Jurkat, Clone E6-1 (cell line): Measurements from ENCODE around the gene SLC50A1. TPM values are rescaled to one million over a fixed set of nuclear protein-coding genes. Genes with fewer than 3 reads are reported as not detected.
A peak's percentile ranks its signal among the peaks of the same experiment; 100 is the strongest.

Source experiments
- DNase-seq: peaks from one replicate; pipeline ENCODE4 v3.0.0-alpha.2; 2011; ENCODE audit warnings: low read depth, low spot score
- H3K4me3 ChIP-seq: 2 replicates; pipeline ENCODE4 v1.5.1; 2011; ENCODE audit warnings: mild to moderate bottlenecking, low read length, control low read depth, moderate library complexity
- polyA plus RNA-seq: library from polyadenylated mRNA; unstranded; fragments of >200 nt; gene quantifications from one replicate; pipeline ENCODE4 v1.2.1, GENCODE V29; 2012; ENCODE audit warnings: missing spikeins; ENCODE audit not compliant: insufficient read length, insufficient read depth

SLC50A1 gene, protein sequence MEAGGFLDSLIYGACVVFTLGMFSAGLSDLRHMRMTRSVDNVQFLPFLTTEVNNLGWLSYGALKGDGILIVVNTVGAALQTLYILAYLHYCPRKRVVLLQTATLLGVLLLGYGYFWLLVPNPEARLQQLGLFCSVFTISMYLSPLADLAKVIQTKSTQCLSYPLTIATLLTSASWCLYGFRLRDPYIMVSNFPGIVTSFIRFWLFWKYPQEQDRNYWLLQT
- polyA plus RNA-seq: 34.0 TPM

DNA sequence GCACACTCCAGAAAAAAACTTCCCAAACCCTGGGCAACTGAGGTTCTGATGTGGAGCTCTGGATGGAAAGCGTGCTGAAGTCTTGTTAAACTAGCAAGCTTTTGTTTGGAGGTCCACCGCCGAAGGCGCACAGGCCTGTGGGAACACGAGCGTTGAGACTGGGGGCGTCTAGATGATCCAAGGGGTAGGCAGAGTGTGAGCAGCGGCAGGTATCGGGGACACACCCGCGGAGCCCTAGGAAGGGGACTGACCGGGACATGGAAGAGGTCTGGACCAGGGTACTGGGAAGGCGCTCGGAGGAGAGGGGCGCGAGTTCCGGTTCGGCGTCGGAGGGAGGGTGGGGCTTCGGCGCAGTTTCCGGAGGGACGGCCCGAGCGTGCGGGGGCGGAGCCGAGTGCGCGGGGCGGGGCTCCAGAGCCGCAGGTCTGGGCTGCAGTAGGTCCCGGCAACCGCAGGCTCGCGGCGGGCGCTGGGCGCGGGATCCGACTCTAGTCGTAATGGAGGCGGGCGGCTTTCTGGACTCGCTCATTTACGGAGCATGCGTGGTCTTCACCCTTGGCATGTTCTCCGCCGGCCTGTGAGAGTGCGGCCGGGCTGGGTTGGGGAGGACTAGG, at the start of gene SLC50A1:
SLC50A1 (plus strand) TSS at position 438 of the 614 bp plus-strand sequence; CDS start at position 498, 60 bp downstream.
- peak; percentile 79 for DNase-seq
- peak within 1 kb of the TSS; percentile 98 for H3K4me3 ChIP-seq

DNA sequence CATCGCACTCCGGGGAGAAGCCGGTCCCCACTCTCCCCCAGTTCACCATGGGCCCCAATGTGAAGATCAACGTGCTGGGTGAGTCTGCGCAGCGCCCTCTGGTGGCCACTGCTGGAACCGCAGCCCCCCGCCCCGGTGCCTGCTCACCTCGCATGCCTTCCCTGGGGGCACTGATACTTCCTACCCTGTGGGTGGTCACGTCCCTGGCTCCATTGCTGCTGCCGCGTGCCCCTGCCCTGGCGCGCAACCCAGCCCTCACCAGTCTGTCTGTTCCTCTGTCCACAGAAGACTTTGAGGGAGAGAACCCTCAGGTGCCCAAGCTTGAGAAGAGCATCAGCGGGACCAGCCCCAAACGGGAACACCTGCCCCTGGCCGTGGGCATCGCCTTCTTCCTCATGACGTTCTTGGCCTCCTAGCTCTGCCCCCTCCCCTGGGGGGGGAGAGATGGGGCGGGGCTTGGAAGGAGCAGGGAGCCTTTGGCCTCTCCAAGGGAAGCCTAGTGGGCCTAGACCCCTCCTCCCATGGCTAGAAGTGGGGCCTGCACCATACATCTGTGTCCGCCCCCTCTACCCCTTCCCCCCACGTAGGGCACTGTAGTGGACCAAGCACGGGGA, 49.4 kb upstream of the SLC50A1 start:
- H3K4me3 ChIP-seq: peak overlapping the region; percentile 75
- DNase-seq: no peak

DNA sequence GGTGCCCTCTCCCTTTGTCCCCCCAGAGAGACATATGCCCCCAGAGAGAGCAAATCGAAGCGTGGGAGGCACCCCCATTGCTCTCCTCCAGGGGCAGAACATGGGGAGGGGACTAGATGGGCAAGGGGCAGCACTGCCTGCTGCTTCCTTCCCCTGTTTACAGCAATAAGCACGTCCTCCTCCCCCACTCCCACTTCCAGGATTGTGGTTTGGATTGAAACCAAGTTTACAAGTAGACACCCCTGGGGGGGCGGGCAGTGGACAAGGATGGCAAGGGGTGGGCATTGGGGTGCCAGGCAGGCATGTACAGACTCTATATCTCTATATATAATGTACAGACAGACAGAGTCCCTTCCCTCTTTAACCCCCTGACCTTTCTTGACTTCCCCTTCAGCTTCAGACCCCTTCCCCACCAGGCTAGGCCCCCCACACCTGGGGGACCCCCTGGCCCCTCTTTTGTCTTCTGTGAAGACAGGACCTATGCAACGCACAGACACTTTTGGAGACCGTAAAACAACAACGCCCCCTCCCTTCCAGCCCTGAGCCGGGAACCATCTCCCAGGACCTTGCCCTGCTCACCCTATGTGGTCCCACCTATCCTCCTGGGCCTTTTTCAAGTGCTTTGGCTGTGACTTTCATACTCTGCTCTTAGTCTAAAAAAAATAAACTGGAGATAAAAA, 48.7 kb upstream of the SLC50A1 start:
- DNase-seq: no peak

DNA sequence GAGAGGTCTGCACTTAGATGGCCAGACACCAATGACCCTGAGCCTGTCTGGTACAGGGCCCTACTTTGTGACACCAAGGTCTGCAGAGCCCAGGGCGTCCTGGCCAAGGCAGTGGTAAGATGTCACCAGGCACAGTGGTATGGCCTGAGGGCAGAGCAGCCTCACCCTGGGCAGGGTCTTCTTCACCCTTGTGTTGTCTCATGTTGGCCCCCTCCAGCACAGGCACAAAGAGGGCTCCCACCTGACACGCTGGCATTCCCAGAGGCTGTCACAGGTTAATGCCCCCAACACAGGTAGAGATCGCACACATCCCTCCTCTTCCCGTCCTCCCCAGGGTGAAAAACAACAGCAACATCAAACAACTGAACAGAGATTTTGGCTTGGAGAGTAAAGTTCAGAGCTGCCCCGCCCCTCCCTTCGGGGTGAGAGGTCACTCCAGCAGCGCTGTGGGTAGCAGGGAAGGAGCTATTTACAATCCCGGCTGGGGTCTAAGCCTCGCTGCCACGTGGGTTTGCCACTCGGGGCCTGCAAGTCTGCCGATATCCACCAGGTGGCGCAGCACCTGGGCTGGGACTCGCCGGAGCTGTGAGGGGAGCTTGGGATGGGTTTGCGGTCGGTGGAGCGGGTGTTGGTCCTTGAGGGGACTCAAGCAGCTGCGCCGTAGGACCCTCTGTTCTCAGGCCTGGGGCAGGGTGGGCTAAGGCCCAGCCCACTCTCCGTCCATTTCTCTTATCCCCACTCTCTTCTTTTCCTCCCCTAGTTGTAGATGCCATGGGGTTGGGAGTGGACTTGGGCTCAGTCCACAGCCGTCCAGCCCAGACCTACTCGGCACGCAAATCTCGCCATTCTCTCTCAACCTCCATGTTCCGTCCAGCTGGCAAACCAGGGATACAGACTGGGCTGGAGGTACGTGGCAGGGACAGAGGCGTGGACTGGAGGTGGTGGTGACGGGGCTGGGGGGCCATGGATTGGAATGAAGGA, 44.3 kb upstream of the SLC50A1 start:
- H3K4me3 ChIP-seq: peak overlapping the region; percentile 2; the same call in 1 of the 2 replicates
- peak; percentile 64 for DNase-seq

More for the DNA sequence above, 48.7 kb upstream of the SLC50A1 start:
- H3K4me3 ChIP-seq: no peak overlapping the region

DNA sequence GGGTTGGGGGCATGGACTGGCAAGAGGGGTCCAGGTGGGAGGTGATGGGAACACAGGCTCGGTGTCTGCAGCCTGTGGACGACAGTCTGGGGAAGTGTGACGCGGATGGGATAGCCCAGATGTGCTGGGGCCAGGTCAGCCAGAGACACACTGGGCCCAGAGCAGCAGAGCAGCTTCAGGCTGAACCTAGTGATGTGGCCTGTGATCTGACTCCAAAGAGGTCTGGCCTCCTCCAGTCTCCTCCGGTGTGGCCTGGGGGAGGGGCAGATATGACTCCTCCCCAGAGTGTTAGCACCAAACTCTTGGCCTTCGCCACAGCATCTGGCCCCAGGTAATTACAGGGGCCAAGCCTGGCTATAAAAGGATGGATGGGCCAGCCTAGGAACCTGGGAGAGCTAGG, 43.5 kb upstream of the SLC50A1 start:
- no peak overlapping the region for H3K4me3 ChIP-seq
- DNase-seq: no peak

DNA sequence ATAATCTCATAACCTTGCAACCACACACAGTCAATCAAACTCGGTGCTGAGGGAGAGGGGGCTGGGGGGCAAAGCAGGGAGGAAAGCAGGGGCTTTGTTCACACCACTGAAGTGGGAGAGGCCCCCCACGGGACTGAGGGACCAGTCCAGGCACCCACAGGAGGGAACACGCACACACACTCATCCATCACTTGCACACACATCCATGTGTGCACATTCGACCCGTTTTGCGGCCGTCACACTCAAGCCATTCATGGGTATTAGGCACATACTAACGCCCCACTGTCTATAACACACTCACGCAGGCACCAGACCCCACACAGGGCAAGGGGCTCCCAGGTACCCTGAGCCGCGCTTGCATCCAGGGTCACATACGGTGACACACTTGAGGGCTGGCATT, 43.0 kb upstream of the SLC50A1 start:
- no peak overlapping the region for H3K4me3 ChIP-seq
- DNase-seq: no peak

DNA sequence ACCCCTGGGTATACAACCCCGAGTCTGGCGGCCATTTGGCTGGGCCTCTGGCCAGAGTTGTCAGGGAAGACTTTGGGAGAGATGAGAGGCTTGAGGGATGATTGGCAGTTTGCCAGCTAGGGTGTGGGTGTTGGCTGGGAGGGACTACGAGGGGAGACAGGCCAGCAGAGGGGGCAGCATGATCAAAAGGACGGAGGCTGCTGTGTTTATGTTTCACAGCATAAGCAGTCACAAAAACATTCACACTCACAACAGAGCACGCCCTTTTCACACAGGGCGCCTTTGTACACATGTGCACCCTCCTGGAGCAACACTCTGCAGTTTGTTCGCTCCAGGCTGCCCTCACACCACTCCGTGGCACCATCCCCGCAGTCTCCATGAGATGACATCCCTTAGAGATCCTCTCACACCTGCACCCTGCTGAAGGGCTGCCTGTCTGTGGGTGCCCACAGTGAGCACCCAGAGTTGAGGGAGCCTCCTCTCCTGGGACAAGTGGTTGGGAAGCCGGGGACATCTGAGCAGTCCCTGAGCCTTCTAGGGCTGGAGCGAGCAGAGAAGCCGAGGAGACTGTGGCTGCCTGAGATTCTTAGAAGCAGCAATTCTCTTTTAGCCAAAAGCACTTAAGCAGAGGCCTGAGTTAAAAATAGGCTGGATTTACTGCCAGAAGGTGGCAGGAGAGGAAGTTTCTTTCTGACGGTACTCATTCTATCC, 41.6 kb upstream of the SLC50A1 start:
- DNase-seq: no peak
- H3K4me3 ChIP-seq: no peak overlapping the region

DNA sequence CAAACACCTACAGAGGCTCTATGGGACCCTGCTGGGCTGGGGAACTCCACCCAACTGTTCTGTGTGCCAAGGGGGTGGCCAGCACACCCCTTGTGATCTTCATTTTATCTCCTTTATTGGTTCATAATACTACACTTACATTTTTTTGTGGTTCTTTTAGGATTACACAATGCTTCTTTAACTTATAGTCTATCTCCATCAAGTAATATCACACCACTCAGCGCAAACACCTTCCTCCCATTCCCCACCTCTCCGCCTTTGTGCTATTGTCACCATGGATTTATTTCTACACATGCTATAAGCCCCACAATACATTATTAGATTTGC, 41.1 kb upstream of the SLC50A1 start:
- H3K4me3 ChIP-seq: no peak overlapping the region
- DNase-seq: no peak

DNA sequence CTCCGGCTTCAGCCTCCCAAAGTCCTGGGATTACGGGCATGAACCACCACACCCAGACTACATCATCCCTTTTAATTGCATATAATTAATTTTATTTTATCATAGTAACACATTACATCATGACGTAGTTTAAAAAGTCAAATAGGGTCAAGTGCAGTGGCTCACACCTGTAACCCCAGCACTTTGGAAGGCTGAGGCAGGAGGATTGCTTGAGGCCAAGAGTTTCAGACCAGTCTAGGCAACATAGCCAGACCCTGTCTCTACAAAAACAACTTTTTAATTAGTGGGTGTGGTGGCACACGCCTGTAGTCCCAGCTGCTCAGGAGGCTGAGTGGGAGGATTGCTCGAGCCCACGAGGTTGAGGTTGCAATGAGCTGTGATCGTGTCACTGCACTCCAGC, 36.3 kb upstream of the SLC50A1 start:
- no peak overlapping the region for H3K4me3 ChIP-seq
- DNase-seq: no peak

DNA sequence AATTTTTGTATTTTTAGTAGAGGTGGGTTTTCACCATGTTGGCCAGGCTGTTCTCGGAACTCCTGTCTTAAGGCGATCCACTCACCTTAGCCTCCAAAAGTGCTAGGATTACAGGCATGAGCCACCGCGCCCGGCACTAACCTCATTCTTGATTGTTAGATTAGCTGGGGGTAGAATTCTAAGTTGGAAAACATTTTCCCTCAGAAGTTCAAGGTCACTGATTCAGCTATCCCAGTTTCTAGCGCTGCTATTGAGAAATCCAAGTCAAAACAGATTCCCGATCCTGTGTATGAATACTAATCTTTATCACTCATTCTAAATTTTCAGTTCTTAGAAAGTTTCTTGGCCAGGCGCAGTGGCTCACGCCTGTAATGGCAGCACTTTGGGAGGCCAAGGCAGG, 32.3 kb upstream of the SLC50A1 start:
- no peak for DNase-seq
- H3K4me3 ChIP-seq: no peak overlapping the region

DNA sequence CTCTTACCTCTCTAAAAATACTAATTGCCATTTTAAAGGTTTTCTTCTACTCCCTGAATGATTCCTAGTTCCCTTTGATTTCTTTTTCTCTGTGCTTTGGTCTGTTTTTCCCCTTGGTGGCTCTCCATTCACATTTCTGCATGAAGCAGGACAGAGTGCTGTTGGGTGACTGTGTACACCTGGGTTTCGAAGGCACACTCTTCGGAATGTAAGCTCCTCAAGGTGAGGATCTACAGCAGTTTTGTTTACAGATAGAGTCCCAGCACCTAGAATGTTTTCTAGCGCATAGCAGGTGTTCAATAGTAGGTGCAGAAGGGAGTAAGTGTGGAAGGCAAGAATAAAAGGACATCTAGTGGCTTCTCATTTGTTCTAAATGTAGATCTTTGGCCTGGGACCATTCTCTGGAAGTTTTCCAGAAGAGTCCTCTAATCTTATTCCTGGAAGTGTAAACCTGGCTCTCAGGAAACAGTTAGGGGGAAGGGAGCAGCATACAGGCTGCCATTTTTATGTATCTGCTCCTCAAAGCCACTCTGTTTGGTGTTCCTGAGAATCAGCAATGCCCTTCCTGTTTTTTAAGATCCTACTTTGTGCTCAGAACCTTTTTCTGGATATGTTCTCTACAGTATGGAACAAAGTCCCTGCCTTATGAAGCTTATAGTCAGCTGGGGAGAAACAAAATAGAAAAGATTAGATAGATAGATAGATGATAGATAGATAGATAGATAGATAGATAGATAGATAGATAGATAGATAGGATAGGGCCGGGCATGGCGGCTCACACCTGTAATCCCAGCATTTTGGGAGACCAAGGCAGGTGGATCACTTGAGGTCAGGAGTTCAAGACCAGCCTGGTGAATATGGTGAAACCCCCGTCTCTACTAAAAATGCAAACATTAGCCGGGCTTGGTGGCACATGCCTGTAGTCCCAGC, 30.8 kb upstream of the SLC50A1 start:
- H3K4me3 ChIP-seq: no peak overlapping the region
- no peak for DNase-seq

DNA sequence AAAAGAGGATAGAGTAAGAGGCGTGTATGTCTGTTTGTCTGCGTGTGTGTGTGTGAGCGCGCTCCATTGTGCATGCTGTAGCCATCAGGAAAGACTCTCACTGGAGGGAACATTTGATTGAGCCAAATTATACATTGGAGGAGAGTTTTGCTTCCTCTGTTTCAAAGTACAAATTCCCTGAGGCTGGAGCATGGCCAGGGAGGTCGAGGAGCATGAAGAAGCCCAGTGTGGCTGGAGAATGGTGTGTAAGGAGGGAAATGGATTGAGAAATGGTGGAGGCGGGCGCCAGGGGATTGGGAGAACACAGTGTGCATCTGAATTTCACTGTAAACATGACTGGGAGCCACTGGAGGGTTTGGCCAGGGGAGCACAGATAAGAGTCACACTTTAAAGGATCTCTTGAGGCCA, 30.0 kb upstream of the SLC50A1 start:
- no peak for DNase-seq

DNA sequence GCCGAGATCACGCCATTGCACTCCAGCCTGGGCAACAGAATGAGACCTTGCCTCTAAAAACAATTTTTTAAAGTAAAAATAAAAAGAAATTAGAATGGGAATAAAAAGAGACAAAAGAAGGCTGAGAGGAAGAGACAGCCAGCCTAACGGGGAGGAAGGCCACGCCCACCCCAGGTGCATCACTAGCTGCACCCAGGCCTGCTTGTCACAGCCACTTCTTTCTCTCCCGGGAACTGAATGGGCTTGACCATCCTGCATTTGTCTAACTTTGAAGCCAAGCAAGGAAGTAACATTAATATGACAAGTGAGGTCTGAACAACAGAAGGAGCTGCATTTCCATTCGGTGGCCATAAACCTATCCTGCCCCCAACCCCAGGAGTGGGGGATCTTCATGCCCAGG, 28.8 kb upstream of the SLC50A1 start:
- H3K4me3 ChIP-seq: no peak overlapping the region
- no peak for DNase-seq

More for the DNA sequence above, 30.0 kb upstream of the SLC50A1 start:
- no peak overlapping the region for H3K4me3 ChIP-seq

DNA sequence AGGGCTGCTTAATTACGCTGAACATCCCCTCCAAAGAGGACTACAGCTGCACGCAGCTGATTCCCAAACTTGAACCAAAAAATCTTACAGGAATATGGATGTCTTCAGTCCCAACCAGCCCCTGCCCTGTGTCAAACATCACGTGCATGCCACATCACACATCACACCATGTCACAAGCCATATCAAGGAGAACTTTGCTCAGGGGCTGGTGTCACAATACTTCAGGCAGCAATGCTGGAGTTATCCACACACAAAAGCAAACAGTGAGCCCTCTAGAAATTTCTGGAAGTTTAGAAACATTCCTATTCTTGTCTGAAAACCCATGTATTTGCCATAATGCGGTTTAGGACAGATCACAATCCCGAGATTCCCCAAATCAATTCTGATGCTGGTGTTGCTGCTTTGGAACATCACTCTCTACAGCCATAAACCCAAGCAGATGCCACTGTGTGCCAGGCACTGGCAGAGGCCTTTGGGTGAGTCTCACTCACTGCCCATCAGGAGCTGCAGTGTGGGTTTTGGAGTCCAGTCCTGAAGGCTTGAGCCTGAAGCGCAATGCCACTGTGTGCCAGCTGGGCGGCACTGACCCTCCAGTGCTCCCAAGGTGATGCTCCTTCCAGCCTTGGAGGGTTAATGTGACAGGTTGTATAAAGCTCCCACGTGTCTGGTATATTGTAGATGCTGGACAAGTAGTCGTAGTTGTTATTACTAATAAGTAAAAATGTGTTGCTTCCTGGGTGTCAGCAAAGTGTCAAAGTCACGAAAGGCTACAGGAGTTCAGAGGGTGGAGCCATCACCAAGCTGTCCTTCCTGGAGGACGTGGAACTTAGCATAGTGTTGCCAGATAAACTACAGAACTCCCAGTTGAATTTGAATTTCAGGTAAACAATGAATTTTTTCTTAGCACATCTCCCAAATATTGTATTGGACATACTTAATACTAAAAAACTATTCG, 28.1 kb upstream of the SLC50A1 start:
- no peak for DNase-seq
- H3K4me3 ChIP-seq: no peak overlapping the region

DNA sequence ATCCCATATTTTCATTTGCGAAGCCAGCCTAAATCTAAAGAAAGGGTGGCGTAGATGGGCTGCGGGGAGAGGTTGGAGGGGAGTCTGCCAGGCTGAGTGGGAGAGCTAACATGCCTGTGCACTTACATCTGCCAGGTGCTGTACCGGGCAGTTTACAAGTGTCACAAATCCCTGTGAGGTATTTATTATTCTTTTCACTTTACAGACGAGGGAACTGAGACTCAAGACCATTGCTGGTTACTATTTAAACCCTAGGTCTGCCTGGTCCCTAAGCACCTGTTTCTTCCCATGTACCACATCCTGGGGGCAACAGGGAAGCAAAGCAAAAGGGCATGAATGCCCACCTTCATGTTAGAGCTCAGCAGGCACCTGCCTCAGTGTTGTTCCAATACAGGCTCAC, 27.4 kb upstream of the SLC50A1 start:
- DNase-seq: no peak
- no peak overlapping the region for H3K4me3 ChIP-seq

DNA sequence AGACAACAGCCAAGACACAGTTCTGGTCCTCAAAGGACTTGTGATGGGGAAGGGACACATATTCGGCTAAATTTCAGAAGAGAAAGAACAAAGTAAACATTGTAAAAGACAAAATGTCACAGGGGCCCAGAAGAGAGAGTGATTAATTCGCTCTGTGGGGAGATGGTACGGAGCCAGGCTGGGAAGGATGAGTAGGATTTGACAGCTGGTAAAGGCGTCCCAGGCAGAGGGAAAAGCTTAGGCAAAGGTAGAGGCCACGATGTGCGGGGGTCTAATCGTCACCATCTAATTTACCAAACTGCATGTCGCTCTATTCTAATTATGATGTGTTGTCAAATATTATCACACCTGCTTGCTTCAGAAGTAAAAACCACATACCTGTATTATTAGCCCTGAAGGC, 25.3 kb upstream of the SLC50A1 start:
- DNase-seq: no peak
- H3K4me3 ChIP-seq: no peak overlapping the region
